GM12878 (cell line): Measurements from ENCODE around the gene ANKRD44. TPM values are rescaled to one million over a fixed set of nuclear protein-coding genes. Genes with fewer than 3 reads are reported as not detected.

Source experiments
- ATAC-seq: fragments of 200-7000 bp; cut with Tn5 transposase; 3 replicates; pipeline ENCODE4 v1.9.1; 2020; ENCODE audit warnings: mild to moderate bottlenecking, moderate library complexity
- BruUV-seq: library from RNA; stranded (reverse); fragments of 400-500 nt; replicated peaks from 2 replicates; lab custom pipeline; 2021; lab: Mats Ljungman, UMichigan
- CTCF ChIA-PET: fragments of 300-600 bp; sonication (Branson Sonifier 250); formaldehyde crosslinking; extraction: SDS; loops from one replicate; lab custom pipeline; 2021; ENCODE audit warnings: inconsistent platforms; lab: Yijun Ruan, JAX
- POLR2A ChIA-PET: fragments of 350-600 bp; formaldehyde crosslinking; extraction: SDS; loops from one replicate; lab custom pipeline; 2021; ENCODE audit warnings: inconsistent platforms; lab: Charles Lee
- RAD21 ChIA-PET: fragments of 300-600 bp; sonication (Branson Sonifier 250); formaldehyde crosslinking; loops from one replicate; lab custom pipeline; 2023; ENCODE audit warnings: antibody characterized with exemption; ENCODE audit not compliant: unreplicated experiment; lab: Charles Lee
- SMC1A ChIA-PET: fragments of 300-600 bp; sonication (Branson Sonifier 250); formaldehyde crosslinking; loops from one replicate; lab custom pipeline; 2023; ENCODE audit not compliant: unreplicated experiment, uncharacterized antibody; lab: Charles Lee
- DNase-seq: peaks from one replicate; pipeline ENCODE4 v3.0.0-alpha.2; 2011; ENCODE audit warnings: low read depth, low spot score
- FAIRE-seq: peaks from 3 replicates; lab custom pipeline; 2011; peaks lifted over from hg19 to GRCh38; lab: Jason Lieb, UNC
- H2AFZ ChIP-seq: 2 replicates; pipeline ENCODE4 v1.6.0; 2011; ENCODE audit warnings: low read depth, low read length, control low read depth; ENCODE audit not compliant: control insufficient read depth
- H3K27ac ChIP-seq: 2 replicates; pipeline ENCODE4 v1.5.1; 2011; ENCODE audit warnings: control low read depth; ENCODE audit not compliant: control insufficient read depth, insufficient read depth
- H3K27me3 ChIP-seq, 2 experiments: replicated peaks in 1 of 2; 2 replicates each; pipeline versions ENCODE4 v1.6.0 to v1.6.1; 2011; ENCODE audit warnings: low read length in 1 of 2; ENCODE audit not compliant: control insufficient read depth in 2 of 2, insufficient read depth in 2 of 2
- H3K36me3 ChIP-seq, 2 experiments: 2 replicates each; pipeline ENCODE4 v1.5.1; 2011; ENCODE audit warnings: low read length in 1 of 2; ENCODE audit not compliant: control insufficient read depth in 2 of 2, insufficient read depth in 2 of 2
- H3K4me1 ChIP-seq: 2 replicates; pipeline ENCODE4 v1.6.1; 2011; ENCODE audit warnings: mild to moderate bottlenecking, low read length, moderate library complexity, mixed read lengths; ENCODE audit not compliant: control insufficient read depth, insufficient read depth
- H3K4me2 ChIP-seq: 2 replicates; pipeline ENCODE4 v1.6.0; 2011; ENCODE audit warnings: control low read depth; ENCODE audit not compliant: control insufficient read depth, insufficient read depth
- H3K4me3 ChIP-seq: fragments of 200-600 bp; sonication (generic); 2 replicates; pipeline ENCODE4 v1.5.1; 2016
- H3K79me2 ChIP-seq: 2 replicates; pipeline ENCODE4 v1.6.0; 2011; ENCODE audit warnings: low read length; ENCODE audit not compliant: control insufficient read depth, insufficient read depth
- H3K9ac ChIP-seq: 2 replicates; pipeline ENCODE4 v1.8.0; 2011; ENCODE audit warnings: low read length, control low read depth, mixed read lengths; ENCODE audit not compliant: control insufficient read depth, insufficient read depth
- H3K9me3 ChIP-seq: replicated peaks from 3 replicates; pipeline ENCODE4 v1.5.1; 2011; ENCODE audit warnings: mild to moderate bottlenecking, low read length; ENCODE audit not compliant: control insufficient read depth, insufficient read depth
- H4K20me1 ChIP-seq: 2 replicates; pipeline ENCODE4 v1.6.0; 2011; ENCODE audit not compliant: control insufficient read depth, insufficient read depth
- BACH1 ChIP-seq: fragments of 450-650 bp; IDR thresholded peaks from 2 replicates; pipeline ENCODE4 v1.6.1; 2017; ENCODE audit warnings: mild to moderate bottlenecking, borderline replicate concordance
- CREM ChIP-seq: IDR thresholded peaks from 2 replicates; pipeline ENCODE4 v1.6.1; 2014; ENCODE audit warnings: antibody characterized with exemption, low read depth
- CTCF ChIP-seq, 3 experiments: IDR thresholded peaks in 2 of 3; conservative IDR thresholded peaks in 1 of 3; 2 replicates each; pipeline ENCODE4 v1.5.1; 2011; ENCODE audit warnings: low read depth in 3 of 3, low read length in 3 of 3, mild to moderate bottlenecking in 3 of 3, control low read depth in 2 of 3, moderate library complexity in 2 of 3, inconsistent platforms in 1 of 3, mixed read lengths in 1 of 3; ENCODE audit not compliant: control insufficient read depth in 2 of 3, insufficient read depth in 1 of 3; ENCODE audit errors: extremely low read depth in 1 of 3
- EP300 ChIP-seq, 2 experiments: fragments of 150-350 bp in 1 of 2; IDR thresholded peaks; 2 replicates each; pipeline ENCODE4 v1.6.1; 2011 to 2012; ENCODE audit warnings: low read depth in 2 of 2, low read length in 2 of 2, borderline replicate concordance in 1 of 2, improper control_type of control experiment in 1 of 2, inconsistent platforms in 1 of 2; ENCODE audit not compliant: control insufficient read depth in 1 of 2
- FOXM1 ChIP-seq: IDR thresholded peaks from 2 replicates; pipeline ENCODE4 v1.6.1; 2012; ENCODE audit warnings: low read depth, mild to moderate bottlenecking, inconsistent platforms, low read length, moderate library complexity
- IRF5 ChIP-seq: fragments of 450-650 bp; IDR thresholded peaks from 2 replicates; pipeline ENCODE4 v1.6.1; 2017; ENCODE audit warnings: borderline replicate concordance
- NFIC ChIP-seq: IDR thresholded peaks from 2 replicates; pipeline ENCODE4 v1.6.1; 2012; ENCODE audit warnings: low read depth, mild to moderate bottlenecking, inconsistent platforms, low read length, moderate library complexity
- PKNOX1 ChIP-seq: fragments of 450-650 bp; IDR thresholded peaks from 2 replicates; pipeline ENCODE4 v1.6.1; 2016; ENCODE audit warnings: mild to moderate bottlenecking
- RAD51 ChIP-seq: fragments of 450-650 bp; IDR thresholded peaks from 2 replicates; pipeline ENCODE4 v1.6.1; 2016; ENCODE audit warnings: moderate library complexity, mild to moderate bottlenecking, inconsistent platforms
- SMAD1 ChIP-seq: fragments of 450-650 bp; IDR thresholded peaks from 2 replicates; pipeline ENCODE4 v1.6.1; 2018; ENCODE audit warnings: mild to moderate bottlenecking, low read depth; ENCODE audit not compliant: partially characterized antibody
- STAT1 ChIP-seq: fragments of 450-650 bp; conservative IDR thresholded peaks from 2 replicates; pipeline ENCODE4 v1.6.1; 2014; ENCODE audit warnings: antibody characterized with exemption, mild to moderate bottlenecking
- TCF3 ChIP-seq: IDR thresholded peaks from 2 replicates; pipeline ENCODE4 v1.6.1; 2012; ENCODE audit warnings: low read depth, mild to moderate bottlenecking, low read length, borderline replicate concordance; ENCODE audit not compliant: insufficient read depth
- ZBTB33 ChIP-seq: fragments of 450-650 bp; IDR thresholded peaks from 2 replicates; pipeline ENCODE4 v1.6.1; 2017; ENCODE audit warnings: mild to moderate bottlenecking
- ZNF622 ChIP-seq: fragments of 450-650 bp; IDR thresholded peaks from 2 replicates; pipeline ENCODE4 v1.6.1; 2017; ENCODE audit warnings: mild to moderate bottlenecking, inconsistent platforms
- ZSCAN29 ChIP-seq: fragments of 450-650 bp; IDR thresholded peaks from 2 replicates; pipeline ENCODE4 v1.6.1; 2017; ENCODE audit warnings: mild to moderate bottlenecking, moderate library complexity
- WGBS: methylation state at CpG from one replicate; pipeline ENCODE4 v1.1.6; 2016; ENCODE audit warnings: low lambda C conversion rate; ENCODE audit not compliant: insufficient replicate concordance, insufficient coverage; ENCODE audit errors: missing lambda C conversion rate; 5-methylcytosine and 5-hydroxymethylcytosine counted together
- in situ Hi-C: fragments of 300-500 bp; cut with MboI; formaldehyde crosslinking; loops from 9 replicates; pipeline ENCODE4 v1.14.3; 2018; ENCODE audit warnings: mixed read lengths
- intact Hi-C: fragments of 100-400 bp; cut with micrococcal nuclease; formaldehyde crosslinking; loops from one replicate; pipeline ENCODE4 v1.14.2; 2022; ENCODE audit not compliant: unreplicated experiment
- polyA plus RNA-seq, 11 experiments: library from polyadenylated mRNA; depleted of rRNA in 4 of 11; unstranded in 6 of 11; stranded (reverse) in 5 of 11; fragments of >200 nt; fragmentation: Nextera tagmentation in 4 of 11; fragmentation: Illumina TruSeq in 1 of 11; extraction: Ambion mirVana in 4 of 11; extraction: Trizol in 1 of 11; gene quantifications; 1 replicate in 1 of 11; 2 replicates in 10 of 11; pipeline versions ENCODE4 v1.2.1 to v1.2.3, GENCODE V29; 2011 to 2016; ENCODE audit warnings: inconsistent platforms in 2 of 11, missing spikeins in 2 of 11, low read depth in 1 of 11
- total RNA-seq, 4 experiments: library from RNA; depleted of rRNA in 3 of 4; stranded (reverse); fragments of >200 nt in 3 of 4; fragmentation: Illumina TruSeq in 1 of 4; extraction: Trizol in 1 of 4; gene quantifications; 2 replicates each; pipeline versions ENCODE4 v1.2.1 to v1.2.3, GENCODE V29; 2013 to 2021

Gene ANKRD44
- total and polyA plus RNA-seq, 10 of the 15 experiments (the other 5 are each of a cell fraction or from before 2014, with no cell fraction given), result 19.1 to 99.1 (median 59.6) TPM

GRCh38 chr2:197212344-197213262 is 98.0 kb downstream of the ANKRD44 start:
- Histone ChIP-seq H3K4me2 (peak overlapping the region; percentile 77), H3K27me3 (no peaks in the 10 kb centered on the region), H3K79me2 (peaks cover 95% of the 10 kb centered on the region), H3K4me1 (peaks cover 84% of the 10 kb centered on the region), H3K36me3 (no peaks in the 10 kb centered on the region), H3K9ac (peak overlapping the region; percentile 76), H3K4me3 (peak overlapping the region; percentile 37; the same call in 1 of the 2 replicates), H3K9me3 (no peaks in the 10 kb centered on the region), H2AFZ (peak overlapping the region; percentile 30), H4K20me1 (no peaks in the 10 kb centered on the region), H3K27ac (peak overlapping the region; percentile 97)
- CTCF ChIA-PET, result interaction anchor here (0.6 to 4.7 kb wide), 9 partner anchors 14 to 96 kb away, joined by 3 to 34 read pairs (median 4); no protein-coding TSS in a partner anchor
- ATAC-seq, result no peak
- FAIRE-seq, result no peak
- RAD21 ChIA-PET, result interaction anchor here (0.8 to 18.1 kb wide), 12 partner anchors 8 to 136 kb away, joined by 3 to 408 read pairs (median 5); partner anchors contain the start of gene ANKRD44
- no TSS peak for BruUV-seq
- 2% methylated on average over 8 of the region's 8 CpGs for WGBS
- SMC1A ChIA-PET, result interaction anchor here (0.6 to 18.1 kb wide), 25 partner anchors 8 to 799 kb away, joined by 3 to 433 read pairs (median 5); partner anchors contain the start of gene ANKRD44
- DNase-seq, result no peak
- intact Hi-C loops, result no loop called here
- POLR2A ChIA-PET, result interaction anchor here (0.8 to 6.4 kb wide), 15 partner anchors 7 to 96 kb away, joined by 3 to 58 read pairs (median 6); partner anchors contain the start of gene ANKRD44
- in situ Hi-C loops, result no loop called here
- no peak for TF ChIP-seq FOXM1
- peak; percentile 82 for TF ChIP-seq RAD51
- no peak for TF ChIP-seq CTCF (IDR thresholded peaks at IDR 0.05 in 2 of 3, conservative IDR thresholded peaks at IDR 0.05 in 1 of 3; ENCODE audit: control insufficient read depth in 2 of 3, extremely low read depth in 1 of 3, insufficient read depth in 1 of 3, low read depth in 3 of 3, low read length in 3 of 3)
- peak; percentile 65 for TF ChIP-seq SMAD1
- TF ChIP-seq STAT1, result no peak
- TF ChIP-seq NFIC, result 0 out of 2 replicates have a peak, but pooled peaks have one; percentile 6
- TF ChIP-seq EP300 (IDR thresholded peaks at IDR 0.05; ENCODE audit: borderline replicate concordance in 1 of 2, control insufficient read depth in 1 of 2, low read depth in 2 of 2, low read length in 2 of 2), result peak in 1 of 2 experiments; percentile 27; a peak in 1 of 4 replicates
- no peak for TF ChIP-seq ZNF622
- 0 out of 2 replicates have a peak, but pooled peaks have one; percentile 30 for TF ChIP-seq PKNOX1
- no peak for TF ChIP-seq IRF5
- TF ChIP-seq CREM, result no peak
- no peak for TF ChIP-seq BACH1
- no peak for TF ChIP-seq ZSCAN29
- TF ChIP-seq ZBTB33, result no peak
- no peak for TF ChIP-seq TCF3
